Keratinocyte (primary cell): ENCODE results near the gene MYBPC2. TPM values are rescaled to one million over a fixed set of nuclear protein-coding genes. Genes with fewer than 3 reads are reported as not detected.

Experiments
- DNase-seq: peaks from one replicate; pipeline ENCODE4 v3.0.0-alpha.2; 2011; ENCODE audit warnings: low read depth, missing footprints, low spot score
- FAIRE-seq: peaks from 2 replicates; lab custom pipeline; 2011; peaks lifted over from hg19 to GRCh38; lab: Jason Lieb, UNC
- H2AFZ ChIP-seq: 2 replicates; pipeline ENCODE4 v1.6.0; 2012; ENCODE audit warnings: low read length, control low read depth, inconsistent platforms; ENCODE audit not compliant: control insufficient read depth
- H3K27ac ChIP-seq: 2 replicates; pipeline ENCODE4 v1.5.1; 2011; ENCODE audit warnings: low read length; ENCODE audit not compliant: control insufficient read depth, insufficient read depth
- H3K27me3 ChIP-seq: 3 replicates; pipeline ENCODE4 v1.6.0; 2011; ENCODE audit warnings: low read length; ENCODE audit not compliant: control insufficient read depth, insufficient read depth; ENCODE audit errors: extremely low read depth
- H3K36me3 ChIP-seq, 2 experiments: 2 replicates in 1 of 2; 3 replicates in 1 of 2; pipeline ENCODE4 v1.5.1; 2011; ENCODE audit warnings: low read length in 2 of 2, mild to moderate bottlenecking in 1 of 2; ENCODE audit not compliant: control insufficient read depth in 2 of 2, insufficient read depth in 2 of 2; ENCODE audit errors: extremely low read depth in 1 of 2
- H3K4me1 ChIP-seq: 3 replicates; pipeline ENCODE4 v1.5.1; 2011; ENCODE audit warnings: low read length; ENCODE audit not compliant: control insufficient read depth, insufficient read depth; ENCODE audit errors: extremely low read depth
- H3K4me2 ChIP-seq: 3 replicates; pipeline ENCODE4 v1.6.0; 2011; ENCODE audit warnings: low read depth, low read length; ENCODE audit not compliant: control insufficient read depth, insufficient read depth; ENCODE audit errors: extremely low read depth
- H3K4me3 ChIP-seq, 3 experiments: fragments of 200-600 bp in 1 of 3; sonication (generic) in 1 of 3; 2 replicates in 2 of 3; 3 replicates in 1 of 3; pipeline ENCODE4 v1.5.1; 2011 to 2016; ENCODE audit warnings: low read length in 3 of 3, mild to moderate bottlenecking in 3 of 3, control low read depth in 2 of 3, inconsistent platforms in 1 of 3, low read depth in 1 of 3, mixed read lengths in 1 of 3, mixed run types in 1 of 3, moderate library complexity in 1 of 3; ENCODE audit not compliant: control insufficient read depth in 2 of 3, insufficient read depth in 2 of 3; ENCODE audit errors: extremely low read depth in 1 of 3
- H3K79me2 ChIP-seq: 2 replicates; pipeline ENCODE4 v1.6.0; 2012; ENCODE audit warnings: low read length; ENCODE audit not compliant: control insufficient read depth, insufficient read depth
- H3K9ac ChIP-seq: 3 replicates; pipeline ENCODE4 v1.6.0; 2011; ENCODE audit warnings: low read length; ENCODE audit not compliant: control insufficient read depth, insufficient read depth; ENCODE audit errors: extremely low read depth
- H3K9me1 ChIP-seq: 3 replicates; pipeline ENCODE4 v1.6.0; 2011; ENCODE audit warnings: low read length; ENCODE audit not compliant: control insufficient read depth, insufficient read depth; ENCODE audit errors: extremely low read depth
- H3K9me3 ChIP-seq: 2 replicates; pipeline ENCODE4 v1.5.1; 2012; ENCODE audit warnings: low read depth, low read length; ENCODE audit not compliant: control insufficient read depth
- H4K20me1 ChIP-seq: 3 replicates; pipeline ENCODE4 v1.6.0; 2011; ENCODE audit warnings: low read length; ENCODE audit not compliant: control insufficient read depth, insufficient read depth; ENCODE audit errors: extremely low read depth
- EZH2 ChIP-seq: IDR thresholded peaks from one replicate; pipeline ENCODE4 v1.6.1; 2012; ENCODE audit warnings: inconsistent platforms, mild to moderate bottlenecking, low read length, moderate library complexity
- dilution Hi-C: fragments of 300-500 bp; cut with MboI; formaldehyde crosslinking; loops from one replicate; pipeline ENCODE4 v1.7.0; 2020; ENCODE audit warnings: low sequenced_read_pairs; ENCODE audit not compliant: extremely low pct_ligation_motif_present
- polyA plus RNA-seq, 5 experiments: library from polyadenylated mRNA; depleted of rRNA in 3 of 5; stranded (reverse) in 3 of 5; stranded (forward) in 1 of 5; unstranded in 1 of 5; fragments of >200 nt; gene quantifications; 1 replicate in 1 of 5; 2 replicates in 3 of 5; 3 replicates in 1 of 5; pipeline versions ENCODE4 v1.2.1 to v1.2.3, GENCODE V29; 2011 to 2012; ENCODE audit warnings: missing spikeins in 2 of 5, low read depth in 1 of 5, low replicate concordance in 1 of 5
- TF ChIP-seq, protein P1 (sequence below), 3 experiments: IDR thresholded peaks in 1 of 3; conservative IDR thresholded peaks in 1 of 3; optimal IDR thresholded peaks in 1 of 3; 2 replicates in 2 of 3; 3 replicates in 1 of 3; pipeline versions ENCODE3 to v1.5.1; 2011; ENCODE audit warnings: low read length in 3 of 3, mild to moderate bottlenecking in 3 of 3, moderate library complexity in 2 of 3, control low read depth in 1 of 3, inconsistent platforms in 1 of 3; ENCODE audit not compliant: insufficient read depth in 2 of 3; ENCODE audit errors: extremely low read depth in 1 of 3

MYBPC2 gene
- polyA plus RNA-seq, 1 donor (not counting 4 experiments of a cell fraction or from before 2014, with no cell fraction given) = not detected

DNA sequence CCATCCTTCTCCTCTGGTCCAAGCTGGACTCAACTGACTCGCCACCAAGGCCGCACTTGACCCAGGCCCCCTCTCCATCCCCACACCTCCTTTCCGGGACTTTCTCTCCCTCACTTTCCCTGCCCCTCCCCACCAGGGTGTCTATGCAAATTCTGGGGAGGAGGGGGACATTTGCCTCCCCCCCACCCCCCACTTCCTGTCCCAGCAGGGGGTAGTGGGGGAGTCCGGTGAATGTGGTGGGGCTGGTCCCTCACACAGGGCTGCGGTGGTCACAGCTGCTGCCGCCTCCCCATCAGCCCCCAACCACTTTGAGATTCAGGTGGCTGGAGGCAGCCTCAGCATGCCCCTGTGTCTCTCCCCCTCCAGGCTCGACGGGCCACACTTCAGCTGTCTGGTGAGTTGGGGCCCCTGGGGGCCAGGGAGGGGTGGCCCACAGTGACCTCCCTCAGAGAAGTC is 13.1 kb upstream of the MYBPC2 start:
- H3K4me1 ChIP-seq = no peaks in the 10 kb centered on the region
- no peak for FAIRE-seq
- no peaks in the 10 kb centered on the region for H3K9me3 ChIP-seq
- peaks cover 18% of the 10 kb centered on the region for H3K27me3 ChIP-seq
- no peaks in the 10 kb centered on the region for H3K79me2 ChIP-seq
- no peaks in the 10 kb centered on the region for H4K20me1 ChIP-seq
- dilution Hi-C loops = no loop called here
- H3K4me2 ChIP-seq = no peak overlapping the region
- no peak for TF ChIP-seq EZH2
- TF ChIP-seq, protein P1, sequence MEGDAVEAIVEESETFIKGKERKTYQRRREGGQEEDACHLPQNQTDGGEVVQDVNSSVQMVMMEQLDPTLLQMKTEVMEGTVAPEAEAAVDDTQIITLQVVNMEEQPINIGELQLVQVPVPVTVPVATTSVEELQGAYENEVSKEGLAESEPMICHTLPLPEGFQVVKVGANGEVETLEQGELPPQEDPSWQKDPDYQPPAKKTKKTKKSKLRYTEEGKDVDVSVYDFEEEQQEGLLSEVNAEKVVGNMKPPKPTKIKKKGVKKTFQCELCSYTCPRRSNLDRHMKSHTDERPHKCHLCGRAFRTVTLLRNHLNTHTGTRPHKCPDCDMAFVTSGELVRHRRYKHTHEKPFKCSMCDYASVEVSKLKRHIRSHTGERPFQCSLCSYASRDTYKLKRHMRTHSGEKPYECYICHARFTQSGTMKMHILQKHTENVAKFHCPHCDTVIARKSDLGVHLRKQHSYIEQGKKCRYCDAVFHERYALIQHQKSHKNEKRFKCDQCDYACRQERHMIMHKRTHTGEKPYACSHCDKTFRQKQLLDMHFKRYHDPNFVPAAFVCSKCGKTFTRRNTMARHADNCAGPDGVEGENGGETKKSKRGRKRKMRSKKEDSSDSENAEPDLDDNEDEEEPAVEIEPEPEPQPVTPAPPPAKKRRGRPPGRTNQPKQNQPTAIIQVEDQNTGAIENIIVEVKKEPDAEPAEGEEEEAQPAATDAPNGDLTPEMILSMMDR (optimal IDR thresholded peaks at IDR 0.05 in 1 of 3, IDR thresholded peaks at IDR 0.05 in 1 of 3, conservative IDR thresholded peaks at IDR 0.05 in 1 of 3; ENCODE audit: extremely low read depth in 1 of 3, insufficient read depth in 2 of 3, low read length in 3 of 3) = no peak
- H2AFZ ChIP-seq = no peak overlapping the region
- no peak overlapping the region for H3K4me3 ChIP-seq
- DNase-seq = no peak
- H3K27ac ChIP-seq = no peak overlapping the region
- H3K9me1 ChIP-seq = no peaks in the 10 kb centered on the region
- no peaks in the 10 kb centered on the region for H3K36me3 ChIP-seq
- no peak overlapping the region for H3K9ac ChIP-seq

DNA sequence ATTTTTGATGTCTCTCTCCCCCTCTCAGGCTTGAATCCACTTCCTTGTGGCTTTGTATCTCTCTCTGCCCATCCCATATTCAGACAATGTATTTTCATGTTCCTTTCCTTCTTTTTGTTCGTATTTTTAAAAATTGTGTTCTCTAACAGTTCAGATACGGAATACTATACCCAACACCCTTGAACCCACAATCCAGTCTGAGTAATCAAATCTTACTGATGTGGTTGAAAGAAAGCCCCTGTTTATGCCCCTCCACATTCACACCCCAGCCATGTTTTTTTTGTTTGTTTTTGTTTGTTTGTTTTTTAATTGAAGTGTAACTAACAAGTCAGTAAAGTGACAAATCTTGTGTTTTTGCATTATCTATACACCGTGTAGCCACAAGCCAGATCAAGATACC is 12.6 kb upstream of the MYBPC2 start:
- H3K27me3 ChIP-seq = peaks cover 18% of the 10 kb centered on the region
- H3K27ac ChIP-seq = no peak overlapping the region
- H3K4me1 ChIP-seq = no peaks in the 10 kb centered on the region
- no peak overlapping the region for H3K9ac ChIP-seq
- no peak for TF ChIP-seq EZH2
- TF ChIP-seq, protein P1 (optimal IDR thresholded peaks at IDR 0.05 in 1 of 3, IDR thresholded peaks at IDR 0.05 in 1 of 3, conservative IDR thresholded peaks at IDR 0.05 in 1 of 3; ENCODE audit: extremely low read depth in 1 of 3, insufficient read depth in 2 of 3, low read length in 3 of 3) = no peak
- FAIRE-seq = no peak
- no peaks in the 10 kb centered on the region for H3K79me2 ChIP-seq
- no peak overlapping the region for H3K4me3 ChIP-seq
- no peak overlapping the region for H2AFZ ChIP-seq
- no peaks in the 10 kb centered on the region for H4K20me1 ChIP-seq
- DNase-seq = no peak
- no peaks in the 10 kb centered on the region for H3K9me3 ChIP-seq
- dilution Hi-C loops = no loop called here
- H3K9me1 ChIP-seq = no peaks in the 10 kb centered on the region
- no peaks in the 10 kb centered on the region for H3K36me3 ChIP-seq
- no peak overlapping the region for H3K4me2 ChIP-seq
